Transverse colon (tissue), 4 donors: ENCODE results near the gene CPD. TPM values are rescaled to one million over a fixed set of nuclear protein-coding genes. Genes with fewer than 3 reads are reported as not detected.
A peak's percentile ranks its signal among the peaks of the same experiment; 100 is the strongest.

ENCODE experiments used
- DNase-seq: peaks from one replicate; pipeline ENCODE4 v3.0.0-alpha.2; 2019
- H3K27ac ChIP-seq, 4 donors: fragments of 200-600 bp; sonication (generic); 2 replicates each; pipeline ENCODE4 v1.5.1; 2016 to 2018; ENCODE audit warnings: inconsistent platforms in 4 of 4
- H3K27me3 ChIP-seq: fragments of 200-600 bp; sonication (generic); 2 replicates; pipeline ENCODE4 v1.5.1; 2017; ENCODE audit warnings: inconsistent platforms
- H3K36me3 ChIP-seq, 4 donors: fragments of 200-600 bp; sonication (generic); 2 replicates each; pipeline ENCODE4 v1.5.1; 2017 to 2019; ENCODE audit warnings: inconsistent platforms in 4 of 4
- H3K4me1 ChIP-seq, 4 donors: fragments of 200-600 bp; sonication (generic); 2 replicates each; pipeline ENCODE4 v1.5.1; 2017 to 2020; ENCODE audit warnings: inconsistent platforms in 4 of 4
- H3K4me3 ChIP-seq, 4 donors: fragments of 200-600 bp; sonication (generic); 1 replicate in 1 of 4; 2 replicates in 3 of 4; pipeline versions ENCODE4 v1.5.1 to v1.6.1; 2017 to 2019; ENCODE audit warnings: inconsistent platforms in 4 of 4
- H3K9me3 ChIP-seq, 2 donors: fragments of 200-600 bp; sonication (generic); 2 replicates each; pipeline ENCODE4 v1.5.1; 2017 to 2019; ENCODE audit warnings: inconsistent platforms in 2 of 2
- EP300 ChIP-seq: sonication (generic); formaldehyde crosslinking; IDR thresholded peaks from one replicate; pipeline ENCODE4 v1.6.1; 2017; ENCODE audit warnings: antibody characterized with exemption, low read depth
- POLR2A ChIP-seq: fragments of 450-650 bp; IDR thresholded peaks from one replicate; pipeline ENCODE4 v1.6.1; 2016; ENCODE audit warnings: antibody characterized with exemption, mild to moderate bottlenecking, moderate library complexity
- POLR2AphosphoS5 ChIP-seq, 3 donors: sonication (generic); formaldehyde crosslinking; IDR thresholded peaks; one replicate each; pipeline ENCODE4 v1.6.1; 2016; ENCODE audit warnings: antibody characterized with exemption in 3 of 3
- WGBS, 2 donors: methylation state at CpG; one replicate each; pipeline ENCODE4 v1.1.5; 2018; ENCODE audit warnings: low coverage in 1 of 2; 5-methylcytosine and 5-hydroxymethylcytosine counted together
- in situ Hi-C, 4 donors: fragments of 200-750 bp; cut with MboI; loops; one replicate each; pipeline versions ENCODE4 v1.15.0 to v1.15.1; 2017; ENCODE audit warnings: low sequenced_read_pairs in 3 of 4, low pct_ligation_motif_present in 1 of 4, low pct_unique_long_range_greater_than_20kb in 1 of 4
- intact Hi-C: fragments of 100-400 bp; cut with DNase I; formaldehyde crosslinking; loops from one replicate; pipeline ENCODE4 v1.15.1; 2023; ENCODE audit warnings: low total_unique reads
- total RNA-seq, 4 donors: library from RNA; depleted of rRNA; stranded (reverse); fragments of >200 nt; gene quantifications; one replicate each; pipeline ENCODE4 v1.1.0, GENCODE V29; 2016
- TF ChIP-seq, protein P1 (sequence below), 5 experiments: fragments of 200-600 bp in 3 of 5; fragments of 450-650 bp in 2 of 5; sonication (generic) in 3 of 5; IDR thresholded peaks; 1 replicate in 2 of 5; 2 replicates in 3 of 5; pipeline ENCODE4 v1.5.1; 2016 to 2017; ENCODE audit warnings: antibody characterized with exemption in 5 of 5, inconsistent platforms in 3 of 5, mild to moderate bottlenecking in 2 of 5, moderate library complexity in 1 of 5

The CPD gene
- total RNA-seq, 4 donors from 2014 or later, result 92.0 to 488 (median 105) TPM

DNA sequence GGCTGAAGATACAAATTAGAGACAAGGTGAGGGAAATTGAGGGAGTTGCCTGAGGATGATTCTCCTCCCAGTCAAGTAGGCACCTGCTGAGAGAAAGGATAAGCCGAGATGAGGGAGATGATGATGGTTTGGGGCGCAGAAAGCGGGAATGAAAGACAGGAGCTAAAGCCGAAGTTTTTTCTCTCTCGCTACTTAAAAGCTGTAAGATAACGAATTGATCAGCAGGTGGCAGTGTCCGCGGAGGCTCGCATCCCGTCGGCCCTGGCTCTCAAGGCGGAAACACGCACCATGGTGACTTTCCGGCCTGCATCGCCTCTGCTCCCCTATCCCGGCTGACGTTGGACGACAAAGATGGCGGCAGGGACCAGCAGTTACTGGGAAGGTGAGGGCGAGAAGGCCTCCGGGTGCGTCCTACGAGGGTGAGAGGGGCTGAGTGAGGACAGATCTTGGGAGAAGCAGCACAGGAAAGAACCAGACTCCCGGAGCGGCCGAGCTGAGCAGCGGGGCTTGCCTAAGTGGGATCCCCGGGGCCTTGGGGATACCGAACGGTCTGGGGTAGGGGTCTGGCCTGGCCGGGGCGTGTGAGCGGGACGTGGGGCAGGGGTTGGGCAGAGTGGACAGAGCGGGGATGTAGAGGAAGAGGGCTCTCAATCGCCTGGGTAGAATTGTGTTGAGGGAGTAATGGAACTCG lies 98.5 kb downstream of the CPD start, which contains the start of gene GOSR1:
Gene GOSR1 (plus strand): TSS at position 326 of the 691 bp plus-strand sequence. CDS start 26 bp downstream, at position 352.
- in situ Hi-C loops, result loop anchor here in 1 of 4 donors (25.0 kb wide), 1 partner anchor 235 kb away; no protein-coding TSS in a partner anchor

DNA sequence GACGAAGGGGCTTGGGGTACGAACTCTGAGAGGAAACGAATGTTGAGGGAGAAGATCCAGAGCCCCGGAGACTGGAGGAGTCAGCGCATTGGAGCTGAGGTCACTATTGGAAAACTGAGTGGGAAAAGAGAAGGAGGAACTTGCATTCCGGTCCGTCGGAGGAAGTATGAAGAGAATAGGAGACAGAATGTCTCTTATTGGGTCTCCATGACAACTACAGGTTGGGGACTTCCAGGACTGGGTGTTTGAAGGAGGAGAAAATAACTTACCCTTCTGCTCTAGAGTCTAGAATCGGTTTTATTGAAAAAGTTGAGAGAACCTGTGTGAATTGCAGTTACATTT lies 99.0 kb downstream of the CPD start:
- intact Hi-C loops, result no loop called here
- H3K4me1 ChIP-seq, result peaks cover 0 to 25% (median 17%) of the 10 kb centered on the region in 4 donors
- peak overlapping the region; percentile 85 to 95 (median 92) for H3K27ac ChIP-seq
- in situ Hi-C loops, result loop anchor here in 1 of 4 donors (25.0 kb wide), 1 partner anchor 235 kb away; no protein-coding TSS in a partner anchor
- TF ChIP-seq, protein P1, sequence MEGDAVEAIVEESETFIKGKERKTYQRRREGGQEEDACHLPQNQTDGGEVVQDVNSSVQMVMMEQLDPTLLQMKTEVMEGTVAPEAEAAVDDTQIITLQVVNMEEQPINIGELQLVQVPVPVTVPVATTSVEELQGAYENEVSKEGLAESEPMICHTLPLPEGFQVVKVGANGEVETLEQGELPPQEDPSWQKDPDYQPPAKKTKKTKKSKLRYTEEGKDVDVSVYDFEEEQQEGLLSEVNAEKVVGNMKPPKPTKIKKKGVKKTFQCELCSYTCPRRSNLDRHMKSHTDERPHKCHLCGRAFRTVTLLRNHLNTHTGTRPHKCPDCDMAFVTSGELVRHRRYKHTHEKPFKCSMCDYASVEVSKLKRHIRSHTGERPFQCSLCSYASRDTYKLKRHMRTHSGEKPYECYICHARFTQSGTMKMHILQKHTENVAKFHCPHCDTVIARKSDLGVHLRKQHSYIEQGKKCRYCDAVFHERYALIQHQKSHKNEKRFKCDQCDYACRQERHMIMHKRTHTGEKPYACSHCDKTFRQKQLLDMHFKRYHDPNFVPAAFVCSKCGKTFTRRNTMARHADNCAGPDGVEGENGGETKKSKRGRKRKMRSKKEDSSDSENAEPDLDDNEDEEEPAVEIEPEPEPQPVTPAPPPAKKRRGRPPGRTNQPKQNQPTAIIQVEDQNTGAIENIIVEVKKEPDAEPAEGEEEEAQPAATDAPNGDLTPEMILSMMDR (IDR thresholded peaks at IDR 0.05), result no peak
- TF ChIP-seq EP300, result no peak
- no peak for TF ChIP-seq POLR2AphosphoS5 (IDR thresholded peaks at IDR 0.05)
- no peak for TF ChIP-seq POLR2A
- WGBS, 2 donors, result 0 to 1% methylated on average over 5 to 9 of the region's 9 CpGs
- peak overlapping the region; percentile 66 to 96 (median 86) for H3K4me3 ChIP-seq
- peaks cover 0 to 22% (median 10%) of the 10 kb centered on the region in 4 donors for H3K36me3 ChIP-seq
- no peaks in the 10 kb centered on the region for H3K27me3 ChIP-seq
- no peaks in the 10 kb centered on the region for H3K9me3 ChIP-seq
- DNase-seq, result no peak

More for the DNA sequence above, 98.5 kb downstream of the CPD start, which contains the start of gene GOSR1:
- H3K4me1 ChIP-seq, result peaks cover 0 to 25% (median 17%) of the 10 kb centered on the region in 4 donors
- TF ChIP-seq EP300 (no peak), POLR2AphosphoS5 (IDR thresholded peaks at IDR 0.05) (peak; percentile 65 to 70 (median 69)), POLR2A (peak; percentile 78)
- TF ChIP-seq, protein P1 (IDR thresholded peaks at IDR 0.05), result peak; percentile 66 to 83 (median 72)
- H3K27me3 ChIP-seq, result peaks cover 4% of the 10 kb centered on the region
- H3K4me3 ChIP-seq, result peak within 1 kb of the TSS; percentile 66 to 96 (median 86)
- H3K27ac ChIP-seq, result peak within 1 kb of the TSS; percentile 85 to 95 (median 92)
- H3K9me3 ChIP-seq, result no peaks in the 10 kb centered on the region
- DNase-seq, result peak; percentile 95
- intact Hi-C loops, result no loop called here
- peaks cover 0 to 16% (median 7%) of the 10 kb centered on the region in 4 donors for H3K36me3 ChIP-seq
- 0 to 2% methylated on average over 21 to 37 of the region's 37 CpGs for WGBS, 2 donors

DNA sequence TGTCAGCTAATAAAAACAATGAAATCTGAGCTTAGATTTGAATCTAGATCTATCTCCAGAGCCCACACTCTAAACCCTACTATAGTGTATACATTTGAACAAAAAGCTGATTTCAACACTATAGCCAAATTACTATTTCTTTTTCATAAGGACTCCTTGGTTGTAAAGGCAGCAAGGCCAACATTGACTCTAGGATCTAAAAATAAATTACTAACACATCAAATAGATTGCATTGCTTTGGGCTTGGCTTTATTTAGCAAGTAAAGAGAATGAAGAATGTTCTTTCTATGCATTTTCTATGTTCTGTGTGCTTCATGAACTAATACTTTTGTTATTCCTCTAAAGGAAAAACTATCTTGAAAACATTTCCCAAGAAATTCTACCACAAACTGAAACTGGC lies 103.8 kb downstream of the CPD start:
- TF ChIP-seq EP300 (no peak), POLR2A (no peak), POLR2AphosphoS5 (IDR thresholded peaks at IDR 0.05) (no peak)
- TF ChIP-seq, protein P1 (IDR thresholded peaks at IDR 0.05), result no peak
- intact Hi-C loops, result no loop called here
- Histone ChIP-seq H3K4me3 (no peak overlapping the region), H3K27ac (no peak overlapping the region), H3K36me3 (peaks cover 0 to 68% (median 31%) of the 10 kb centered on the region in 4 donors), H3K9me3 (no peaks in the 10 kb centered on the region), H3K4me1 (peaks cover 0 to 18% (median 10%) of the 10 kb centered on the region in 4 donors), H3K27me3 (no peaks in the 10 kb centered on the region)
- in situ Hi-C loops, result loop anchor here in 1 of 4 donors (25.0 kb wide), 1 partner anchor 230 kb away; no protein-coding TSS in a partner anchor
- DNase-seq, result no peak

DNA sequence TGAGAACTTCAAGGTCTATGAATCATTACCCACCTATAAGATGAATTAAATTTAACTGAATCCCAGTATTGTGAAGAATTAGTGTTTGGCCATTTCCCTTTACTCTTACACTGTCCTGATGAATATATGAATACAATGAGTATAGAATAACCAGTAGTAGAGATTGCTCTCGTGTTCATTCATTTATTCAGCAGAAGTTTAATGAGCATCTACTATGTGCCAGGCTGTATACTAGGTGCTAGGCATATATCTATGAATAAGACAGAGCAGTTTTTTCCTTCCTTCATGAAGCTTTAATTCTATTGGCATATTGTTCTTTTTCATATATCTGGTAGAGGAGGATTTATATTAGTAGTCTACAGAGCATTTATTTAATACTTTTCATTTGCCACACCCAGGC lies 104.4 kb downstream of the CPD start:
- Histone ChIP-seq H3K4me3 (no peak overlapping the region), H3K27ac (no peak overlapping the region), H3K36me3 (peaks cover 0 to 74% (median 32%) of the 10 kb centered on the region in 4 donors), H3K27me3 (no peaks in the 10 kb centered on the region), H3K9me3 (no peaks in the 10 kb centered on the region), H3K4me1 (peaks cover 0 to 13% (median 7%) of the 10 kb centered on the region in 4 donors)
- intact Hi-C loops, result no loop called here
- in situ Hi-C loops, result loop anchor here in 1 of 4 donors (25.0 kb wide), 1 partner anchor 229 kb away; no protein-coding TSS in a partner anchor
- TF ChIP-seq POLR2A (no peak), EP300 (no peak), POLR2AphosphoS5 (IDR thresholded peaks at IDR 0.05) (no peak)
- TF ChIP-seq, protein P1 (IDR thresholded peaks at IDR 0.05), result no peak
- WGBS, 2 donors, result 93 to 100% methylated on average over 1 of the region's 1 CpG
- DNase-seq, result no peak
